ENCODE results near the gene PREX1.
"Not testable (repeated sequence)": the region's sequence is repeated elsewhere in the genome, so short reads cannot be mapped to it uniquely, and the experiment has no call there.

PREX1 gene

DNA sequence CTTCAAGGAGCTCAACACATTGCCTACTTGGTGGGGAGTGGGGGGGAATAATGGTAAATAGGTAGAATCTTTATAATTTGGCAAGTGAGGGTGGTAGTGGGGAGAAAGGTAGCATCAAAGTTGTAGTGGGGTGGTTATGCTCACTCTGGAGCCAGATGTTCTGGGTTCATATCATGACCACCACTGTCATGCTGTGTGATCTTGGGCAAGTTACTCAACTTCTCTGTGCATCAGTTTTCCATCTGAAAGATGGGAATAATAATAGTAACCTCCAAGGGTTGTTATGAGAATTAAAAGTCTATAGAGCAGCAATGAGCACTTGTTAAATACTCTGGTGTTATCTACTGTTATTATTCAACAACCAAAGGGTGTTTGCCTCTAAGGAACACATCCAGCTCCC lies 22.0 kb upstream of the PREX1 start:
- no peak overlapping the region for H3K4me3 ChIP-seq (ENCODE audit: low read length)
- no peak for DNase-seq (ENCODE audit: low read depth, low spot score)

DNA sequence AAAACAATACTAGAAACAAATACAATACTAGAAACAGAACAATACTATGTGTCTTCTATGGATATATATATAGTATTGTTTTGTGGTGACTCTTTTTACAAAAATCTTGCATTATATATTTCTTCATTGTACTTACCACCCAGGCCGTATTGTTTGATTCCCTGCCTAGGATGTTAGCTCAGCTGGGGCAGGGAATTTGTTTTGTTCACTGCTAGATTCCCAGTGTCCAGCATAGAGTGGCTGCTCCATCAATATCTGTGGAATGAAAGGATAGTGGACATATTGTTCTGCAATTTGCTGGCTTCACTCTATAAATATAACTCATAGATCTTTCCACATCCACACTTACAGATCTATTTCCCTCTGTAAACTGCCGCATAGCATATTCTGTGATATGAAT lies 21.5 kb upstream of the PREX1 start:
- no peak overlapping the region for H3K4me3 ChIP-seq (ENCODE audit: low read length)
- DNase-seq (ENCODE audit: low read depth, low spot score): no peak

DNA sequence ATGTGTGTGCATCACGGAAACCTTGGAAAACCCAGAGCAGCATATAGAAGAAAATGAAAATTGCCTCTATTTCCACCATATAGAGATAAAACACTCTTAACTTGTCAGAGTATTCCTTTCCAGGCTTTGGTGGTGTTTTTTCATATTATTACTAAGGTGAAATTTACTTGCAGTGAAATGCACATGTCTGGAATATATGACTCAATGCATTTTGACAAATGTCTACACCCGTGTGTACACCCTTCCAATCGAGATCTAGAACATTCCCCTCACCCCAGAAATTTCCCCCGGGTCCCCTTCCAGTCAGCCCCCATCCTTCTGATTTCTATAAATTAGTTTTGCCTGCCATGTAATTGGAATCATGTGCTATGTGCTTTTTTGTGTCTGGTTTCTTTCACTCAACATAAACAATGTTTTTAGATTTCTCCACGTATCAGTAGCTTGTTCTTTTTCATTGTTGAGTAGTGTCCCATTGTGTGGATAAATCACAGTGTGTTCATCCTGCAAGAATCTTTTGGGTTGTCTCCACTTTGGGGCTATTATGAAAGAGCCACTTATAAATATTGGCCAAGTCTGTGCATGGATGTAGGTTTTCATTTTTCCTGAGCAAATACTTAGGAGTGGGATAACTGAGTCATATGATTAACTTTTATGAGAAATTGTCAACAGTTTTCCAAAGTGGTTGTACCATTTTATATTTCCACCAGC lies 19.9 kb upstream of the PREX1 start:
- no peak for DNase-seq (ENCODE audit: low read depth, low spot score)
- H3K4me3 ChIP-seq (ENCODE audit: low read length): no peak overlapping the region

DNA sequence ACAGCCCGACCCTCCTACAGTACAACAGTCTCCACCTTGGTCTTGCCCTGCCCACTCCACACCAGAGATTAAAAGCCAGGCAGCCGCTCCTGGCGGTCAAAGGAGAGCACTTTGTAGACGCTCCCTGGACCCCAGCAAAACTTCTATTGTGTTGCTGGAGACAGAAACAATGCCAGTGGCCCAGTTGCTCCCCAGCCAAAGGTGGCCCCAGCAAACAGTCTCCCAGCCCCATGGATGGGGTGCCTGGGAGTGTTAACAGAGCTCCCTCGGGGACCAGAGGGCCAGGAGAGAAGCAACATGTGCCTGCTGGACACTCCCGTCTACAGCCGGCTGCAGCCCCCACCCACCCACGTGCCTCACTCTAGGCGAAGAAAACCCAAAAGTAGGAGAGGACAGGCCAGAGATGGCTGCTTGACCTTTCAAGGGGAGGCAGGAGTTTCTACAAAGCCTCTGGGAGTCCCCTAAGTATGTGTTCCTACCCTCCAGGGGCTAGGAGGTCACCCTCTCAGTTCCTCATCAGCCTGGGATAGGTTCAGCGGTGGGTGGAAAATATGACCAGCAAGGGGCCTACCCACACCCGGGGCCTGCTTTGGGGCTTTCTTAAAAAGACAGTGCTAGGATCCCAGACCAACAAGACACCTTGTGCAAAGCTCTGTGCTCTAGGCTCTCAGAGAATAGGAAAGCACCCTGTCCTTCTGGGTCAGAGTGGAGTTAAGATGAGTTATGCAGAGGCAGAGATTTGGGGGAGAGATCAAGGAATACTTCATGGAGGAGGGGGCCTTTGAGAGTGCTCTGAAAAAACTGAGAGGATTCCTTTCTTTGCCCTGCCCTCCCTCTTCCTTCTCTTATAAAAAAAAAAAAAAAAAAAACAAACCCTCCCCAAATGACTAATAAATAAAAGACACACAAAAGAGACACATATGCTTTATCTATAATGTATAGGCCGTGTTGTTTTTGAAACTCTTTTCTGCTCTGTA lies 19.0 kb upstream of the PREX1 start:
- no peak overlapping the region for H3K4me3 ChIP-seq (ENCODE audit: low read length)

DNA sequence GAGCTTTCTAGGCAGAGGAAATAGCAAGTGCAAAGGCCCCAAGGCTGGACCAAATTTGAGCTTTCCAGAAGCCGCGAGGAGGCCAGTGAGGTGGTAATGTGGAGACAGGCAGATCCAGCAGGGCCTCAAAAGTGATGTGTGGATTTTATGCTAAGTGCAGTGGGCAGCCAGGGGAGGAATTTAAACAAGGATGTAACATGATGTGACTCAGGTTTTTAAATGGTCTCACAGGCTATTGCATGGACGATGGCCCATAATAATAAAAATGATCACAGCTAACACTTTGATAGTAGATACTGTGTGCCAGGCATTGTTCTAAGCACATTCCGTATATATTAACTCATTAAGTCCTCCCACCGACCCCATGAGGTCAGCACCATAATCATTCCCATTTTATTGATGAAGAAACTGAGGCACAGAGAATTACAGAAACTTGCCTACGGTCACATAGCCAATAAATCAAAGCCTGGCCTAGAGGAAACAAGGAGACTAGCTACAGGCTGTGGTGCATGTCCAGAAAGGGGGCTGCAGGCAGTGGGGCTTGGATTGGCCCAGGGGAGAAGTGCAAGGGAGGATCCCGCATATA lies 18.0 kb upstream of the PREX1 start:
- H3K4me3 ChIP-seq (ENCODE audit: low read length): no peak overlapping the region
- no peak for DNase-seq (ENCODE audit: low read depth, low spot score)

More for the DNA sequence above, 19.0 kb upstream of the PREX1 start:
- DNase-seq (ENCODE audit: low read depth, low spot score): no peak

DNA sequence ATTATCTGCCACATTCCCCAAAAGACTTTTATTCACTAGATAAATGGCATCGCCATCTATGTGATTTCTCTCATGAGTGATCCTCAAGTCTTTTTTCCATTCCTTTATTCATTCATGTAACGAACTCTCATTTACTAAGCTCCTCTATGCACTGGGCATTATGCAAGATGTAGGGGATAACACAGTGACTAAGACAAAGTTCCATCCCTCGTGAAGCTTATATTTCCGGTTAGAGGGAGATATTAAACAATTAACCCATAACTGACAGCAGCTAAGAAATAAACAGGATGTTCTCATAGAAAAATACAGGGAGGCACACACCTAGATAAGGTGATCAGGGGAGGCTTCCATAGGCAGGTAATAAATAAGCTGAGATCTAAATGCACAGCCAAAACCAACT lies 17.2 kb upstream of the PREX1 start:
- DNase-seq (ENCODE audit: low read depth, low spot score): no peak
- H3K4me3 ChIP-seq (ENCODE audit: low read length): no peak overlapping the region

DNA sequence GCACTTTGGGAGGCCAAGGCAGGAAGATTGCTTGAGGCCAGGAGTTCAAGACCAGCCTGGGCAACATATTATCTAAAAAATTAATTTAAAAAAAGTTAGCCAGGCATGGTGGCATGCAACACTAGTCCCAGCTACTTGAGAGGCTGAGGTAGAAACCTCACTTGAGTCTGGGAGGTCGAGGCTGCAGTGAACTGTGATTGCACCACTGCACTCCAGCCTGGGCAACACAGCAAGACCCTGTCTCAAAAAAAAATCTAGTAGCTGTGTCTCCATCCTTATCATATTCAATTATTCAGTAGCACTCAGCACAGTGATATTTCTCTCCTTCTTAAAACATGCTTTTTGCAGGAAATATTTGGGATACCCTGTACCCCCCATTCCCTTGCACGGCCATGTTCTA lies 16.1 kb upstream of the PREX1 start:
- DNase-seq (ENCODE audit: low read depth, low spot score); H3K4me3 ChIP-seq (ENCODE audit: low read length): not testable (repeated sequence)

DNA sequence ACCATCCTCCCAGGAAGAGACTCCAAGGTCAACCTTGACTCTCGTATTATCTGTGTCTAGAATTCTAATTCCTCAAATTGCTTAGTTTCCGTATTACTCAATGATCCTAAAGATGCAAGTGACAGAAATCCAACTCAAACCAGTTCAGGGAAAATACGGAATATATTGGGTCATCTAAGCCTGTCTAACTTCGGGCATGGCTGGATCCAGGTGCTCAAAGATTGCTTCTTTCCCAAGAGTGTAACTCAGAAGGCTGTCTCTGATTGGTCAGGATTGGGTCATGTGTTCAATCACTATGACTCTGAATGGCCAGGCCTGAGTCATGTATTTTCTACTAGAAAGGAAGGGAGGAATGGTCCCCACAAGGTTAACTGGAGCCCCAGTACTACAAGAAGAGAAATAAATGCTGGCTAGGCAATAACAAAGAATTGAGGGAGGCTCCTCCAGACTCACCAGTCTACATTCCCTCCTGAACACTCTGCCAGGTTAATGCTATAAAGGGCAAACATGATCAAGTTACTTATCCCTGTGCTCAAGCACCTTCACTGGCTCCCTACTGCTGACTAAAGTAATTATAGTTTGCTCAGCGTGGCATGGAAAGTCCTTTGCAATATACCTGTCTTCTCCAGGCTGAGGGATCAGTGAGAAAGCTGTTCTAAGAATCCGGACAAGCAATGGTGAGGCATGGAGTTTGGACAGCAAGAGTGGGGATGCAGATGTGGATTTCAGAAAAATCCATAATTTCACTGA lies 15.4 kb upstream of the PREX1 start:
- no peak overlapping the region for H3K4me3 ChIP-seq (ENCODE audit: low read length)
- DNase-seq (ENCODE audit: low read depth, low spot score): no peak

DNA sequence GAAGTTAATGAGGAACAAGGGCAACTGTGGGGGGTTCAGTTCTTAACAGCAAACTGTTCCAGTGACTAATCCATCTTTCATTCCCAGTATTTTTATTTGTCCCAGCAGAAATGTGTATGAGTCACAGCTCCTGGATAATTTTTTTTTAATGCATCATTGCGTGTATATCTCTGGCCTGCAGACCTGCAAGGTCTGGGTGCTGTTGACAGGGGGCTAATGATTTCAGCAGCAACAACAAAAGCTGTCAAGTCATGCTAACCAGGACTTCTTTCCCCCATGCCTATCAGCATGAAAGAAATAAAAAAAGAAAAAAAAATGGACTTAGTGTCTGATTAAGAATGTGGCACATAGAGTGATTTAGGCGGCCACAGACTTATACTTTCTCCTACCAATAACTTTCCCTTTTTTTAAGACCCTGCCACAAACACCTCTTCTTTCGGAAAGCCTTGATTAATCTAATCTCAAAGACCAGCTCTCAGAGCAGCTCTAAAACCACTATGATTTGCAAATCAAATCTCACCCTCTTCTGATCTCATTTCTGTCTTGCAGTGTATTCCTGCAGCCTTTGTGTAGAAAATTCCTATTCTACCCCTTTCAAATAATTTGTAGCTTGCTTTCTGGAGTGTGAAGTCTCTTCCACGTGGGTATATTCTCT lies 14.2 kb upstream of the PREX1 start:
- H3K4me3 ChIP-seq (ENCODE audit: low read length): no peak overlapping the region

DNA sequence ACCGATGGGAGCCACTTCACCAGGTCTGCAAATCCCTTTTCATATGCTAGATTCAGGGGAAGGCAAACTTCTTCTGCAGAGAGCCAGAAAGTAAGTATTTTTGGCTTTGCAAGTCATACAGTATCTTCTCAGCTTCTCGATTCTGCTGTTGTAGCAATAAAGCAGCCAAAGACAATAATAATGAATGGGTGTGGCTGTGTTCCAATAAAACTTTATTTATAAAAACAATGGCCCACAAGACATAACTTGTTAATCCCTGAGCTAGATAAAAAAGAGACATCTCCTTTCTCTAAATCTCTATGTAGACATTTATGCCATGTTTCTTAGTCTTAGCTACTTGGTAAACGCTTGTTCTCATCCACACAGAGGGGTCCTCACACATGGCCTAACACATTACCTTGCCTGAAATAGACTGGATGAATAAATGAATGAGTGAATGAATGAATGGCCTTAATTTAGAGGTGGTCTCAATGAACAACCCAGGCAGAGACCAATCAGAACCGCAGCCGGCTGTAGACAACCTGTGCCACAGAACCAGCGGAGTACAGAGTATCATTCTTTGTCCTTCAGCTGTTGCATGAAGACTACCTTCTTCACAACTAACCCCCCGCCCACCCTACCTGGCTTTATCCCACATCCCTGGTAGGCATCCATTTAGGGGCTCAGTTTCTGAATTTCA lies 13.5 kb upstream of the PREX1 start:
- no peak overlapping the region for H3K4me3 ChIP-seq (ENCODE audit: low read length)
- DNase-seq (ENCODE audit: low read depth, low spot score): no peak

More for the DNA sequence above, 14.2 kb upstream of the PREX1 start:
- no peak for DNase-seq (ENCODE audit: low read depth, low spot score)

DNA sequence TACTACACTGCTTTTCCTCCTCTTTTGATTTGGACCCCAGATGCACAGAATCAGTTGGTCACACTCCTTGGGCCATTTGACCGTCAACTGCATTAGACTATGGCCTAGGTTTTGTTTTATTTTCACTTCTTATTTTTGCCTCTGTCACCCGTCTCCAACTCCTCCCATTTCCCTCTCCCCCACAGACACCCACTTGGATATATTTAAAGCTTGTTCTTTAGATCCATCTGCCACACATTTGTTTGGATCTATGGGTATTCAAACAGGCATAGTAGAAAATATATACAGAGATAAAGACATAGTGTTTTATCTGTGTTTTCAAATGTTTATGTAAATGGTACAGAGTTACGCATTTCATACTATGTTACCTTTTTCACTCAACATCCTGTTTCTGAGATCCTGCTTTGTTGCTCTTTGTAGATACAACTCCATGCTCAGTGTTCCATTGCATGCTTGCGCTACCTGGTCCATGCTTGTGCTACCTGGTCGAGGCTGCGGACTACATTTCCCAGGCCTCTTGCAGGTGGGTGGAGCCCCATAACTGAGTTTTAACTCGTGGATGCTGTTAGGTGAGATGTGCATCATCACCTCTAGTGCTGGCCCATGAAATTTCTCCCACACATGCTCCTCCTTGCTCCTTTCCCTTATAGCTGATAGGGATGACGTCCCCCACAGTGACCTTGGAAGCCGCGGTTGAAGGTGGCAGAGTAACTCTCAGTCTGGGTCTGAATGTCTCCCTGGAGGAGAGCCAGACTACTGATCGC lies 11.5 kb upstream of the PREX1 start:
- no peak for DNase-seq (ENCODE audit: low read depth, low spot score)
- H3K4me3 ChIP-seq (ENCODE audit: low read length): no peak overlapping the region

DNA sequence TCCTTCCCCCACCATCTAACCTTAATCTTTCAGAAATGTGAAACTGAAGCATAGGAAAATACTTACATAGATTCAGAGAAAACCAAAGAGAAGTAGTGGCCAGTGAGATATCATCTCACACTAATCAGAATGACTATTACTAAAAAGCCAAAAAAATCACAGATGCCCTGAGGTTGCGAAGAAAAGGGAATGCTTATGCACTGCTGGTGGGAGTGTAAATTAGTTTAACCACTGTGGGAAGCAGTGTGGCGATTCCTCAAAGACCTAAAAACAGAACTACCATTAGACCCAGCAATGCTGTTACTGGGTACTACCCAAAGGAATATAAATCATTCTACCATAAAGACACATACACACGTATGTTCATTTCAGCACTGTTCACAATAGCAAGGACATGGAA lies 9.2 kb upstream of the PREX1 start:
- no peak overlapping the region for H3K4me3 ChIP-seq (ENCODE audit: low read length)
- DNase-seq (ENCODE audit: low read depth, low spot score): no peak

DNA sequence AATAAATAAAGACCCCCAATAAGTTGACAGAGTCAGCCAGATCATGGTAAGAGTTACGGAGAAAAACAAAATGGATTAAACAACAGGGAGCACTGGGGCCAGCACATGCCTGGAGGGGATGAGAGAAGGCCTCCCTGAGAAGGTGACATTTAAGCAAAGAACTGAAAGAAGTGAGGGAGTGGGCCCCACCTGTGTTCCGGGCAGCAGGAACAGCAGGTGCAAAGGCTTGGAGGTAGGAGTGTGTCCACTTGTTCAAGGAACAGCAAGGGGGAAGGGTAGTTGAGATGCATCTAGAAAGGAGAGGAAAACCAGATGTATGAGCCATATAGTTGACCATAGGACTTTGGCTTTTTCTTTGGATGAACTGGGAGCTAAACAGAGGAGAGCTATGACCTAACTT lies 7.6 kb upstream of the PREX1 start:
- no peak for DNase-seq (ENCODE audit: low read depth, low spot score)
- H3K4me3 ChIP-seq (ENCODE audit: low read length): no peak overlapping the region

DNA sequence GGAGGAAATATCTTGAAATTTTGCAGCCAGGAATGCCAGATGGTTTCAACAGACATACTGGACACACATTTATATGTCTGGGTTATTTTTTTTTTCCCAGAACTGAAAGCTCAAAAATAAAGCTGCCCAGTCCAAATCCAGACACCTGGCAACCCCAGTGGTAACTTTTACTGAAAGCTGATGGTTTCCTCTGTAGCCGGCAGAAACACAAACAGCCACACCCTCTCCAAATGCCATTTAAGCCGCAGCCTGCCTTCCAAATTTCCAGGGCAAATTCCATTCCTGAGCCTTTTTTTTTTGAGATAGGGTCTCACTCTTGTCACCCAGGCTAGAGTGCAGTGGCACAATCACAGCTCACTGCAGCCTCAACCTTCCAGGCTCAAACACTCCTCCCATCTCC lies 6.5 kb upstream of the PREX1 start:
- no peak overlapping the region for H3K4me3 ChIP-seq (ENCODE audit: low read length)
- no peak for DNase-seq (ENCODE audit: low read depth, low spot score)

DNA sequence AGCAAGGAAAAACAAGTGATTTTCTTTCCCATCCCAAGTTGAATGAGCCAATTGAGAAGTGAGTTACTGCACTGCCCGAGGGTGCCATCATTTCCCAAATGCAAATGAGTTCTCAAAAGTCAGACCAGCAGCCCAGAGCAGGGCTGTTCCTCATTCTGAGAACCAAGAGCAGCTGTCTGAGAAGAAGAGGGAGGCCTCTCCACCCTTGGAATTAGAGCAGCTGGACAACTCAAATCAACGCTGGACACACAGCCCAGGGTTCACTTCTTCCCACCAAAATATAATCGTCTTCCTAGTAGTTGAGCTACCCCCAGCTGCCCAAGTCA lies 4.6 kb upstream of the PREX1 start:
- no peak for DNase-seq (ENCODE audit: low read depth, low spot score)
- H3K4me3 ChIP-seq (ENCODE audit: low read length): no peak overlapping the region

DNA sequence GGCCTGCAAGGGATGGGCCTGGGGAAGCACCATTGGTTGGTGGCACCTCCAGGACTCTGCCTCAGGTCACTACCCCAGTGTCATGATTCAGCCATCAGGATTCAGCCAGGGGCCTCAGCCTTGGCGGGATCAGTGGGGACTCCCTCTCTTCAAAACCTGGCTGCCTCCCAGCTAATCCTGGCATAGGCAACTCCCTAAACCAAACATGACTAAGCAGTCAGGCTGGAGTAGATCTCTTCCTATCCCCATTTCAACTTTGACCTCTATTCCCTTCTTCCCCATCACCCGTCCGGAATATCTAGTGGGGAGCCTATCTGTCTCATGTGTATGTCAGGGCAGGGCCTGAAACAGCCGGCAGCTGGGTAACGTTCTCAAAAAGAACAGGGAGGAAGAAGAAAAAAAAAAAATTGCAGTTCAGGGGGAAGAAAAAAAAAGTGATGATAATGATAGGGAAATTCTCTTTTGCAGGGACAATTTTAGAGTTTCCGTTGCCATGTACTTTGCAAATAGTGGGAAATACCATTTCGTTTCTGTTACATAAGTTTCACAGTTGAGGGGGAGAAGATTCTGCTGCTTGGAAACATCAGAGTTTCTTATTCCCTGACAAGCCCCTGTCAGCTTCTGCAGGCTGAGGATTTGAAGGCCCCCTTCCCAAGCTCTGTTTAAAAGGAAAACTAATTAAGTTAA lies 4.1 kb upstream of the PREX1 start:
- no peak overlapping the region for H3K4me3 ChIP-seq (ENCODE audit: low read length)
- no peak for DNase-seq (ENCODE audit: low read depth, low spot score)

DNA sequence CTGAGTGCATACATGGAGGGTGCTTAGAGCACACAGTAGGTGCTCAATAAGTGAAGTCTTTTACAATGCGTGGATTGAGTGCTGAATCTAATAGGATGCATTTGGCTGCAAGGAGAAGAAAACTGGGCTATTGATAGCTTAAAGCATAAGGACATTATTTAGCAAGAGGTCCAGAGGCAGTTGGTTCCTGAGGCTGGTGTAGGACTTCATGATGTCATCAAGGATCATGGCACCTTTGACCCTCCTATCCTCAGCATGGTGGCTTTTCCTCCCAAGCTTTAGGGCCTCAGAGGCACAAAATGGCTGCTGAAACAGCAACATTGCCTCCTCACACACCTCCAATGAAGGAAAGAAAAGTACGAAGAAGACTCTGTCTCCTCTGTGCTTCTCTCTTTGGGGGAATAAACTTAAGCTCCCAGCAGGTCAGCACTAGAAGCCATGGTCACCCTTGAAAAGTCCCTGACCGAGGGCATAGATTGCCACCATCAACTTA lies 3.1 kb upstream of the PREX1 start:
- H3K4me3 ChIP-seq (ENCODE audit: low read length): no peak overlapping the region

More for the DNA sequence above, 3.1 kb upstream of the PREX1 start:
- no peak for DNase-seq (ENCODE audit: low read depth, low spot score)
